ENCODE results near the gene FAM3B.

GRCh38 chr21:41370840-41371684, 54.5 kb downstream of the FAM3B start:
- TF ChIP-seq POLR2A (IDR thresholded peaks at IDR 0.05; ENCODE audit: low read depth, low read length) (no peak), TAF1 (IDR thresholded peaks at IDR 0.05; ENCODE audit: borderline replicate concordance, low read depth, low read length) (no peak), POLR2AphosphoS5 (IDR thresholded peaks at IDR 0.05; ENCODE audit: low read depth, low read length) (no peak)

Measured in GM12892 (cell line).